ENCODE data around the gene CDCA5.

Gene CDCA5

DNA sequence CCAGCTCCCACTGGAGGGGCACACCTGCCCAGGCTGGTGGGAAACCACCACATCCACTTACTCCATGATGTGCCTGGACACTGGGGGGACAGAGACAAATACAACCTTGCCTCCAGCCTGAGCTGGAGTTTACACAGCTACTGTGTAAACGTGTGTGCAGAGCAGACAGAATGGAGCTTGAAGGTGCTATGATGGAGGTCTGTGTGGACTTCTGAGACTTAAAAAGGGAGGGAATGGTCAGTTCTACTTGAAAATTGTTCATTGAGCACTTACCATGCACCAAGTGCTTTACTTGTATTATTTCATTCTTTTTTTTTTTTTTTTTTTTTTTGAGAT, 11.2 kb downstream of the CDCA5 start:
- no peak for DNase-seq (ENCODE audit: low read depth, low spot score)

DNA sequence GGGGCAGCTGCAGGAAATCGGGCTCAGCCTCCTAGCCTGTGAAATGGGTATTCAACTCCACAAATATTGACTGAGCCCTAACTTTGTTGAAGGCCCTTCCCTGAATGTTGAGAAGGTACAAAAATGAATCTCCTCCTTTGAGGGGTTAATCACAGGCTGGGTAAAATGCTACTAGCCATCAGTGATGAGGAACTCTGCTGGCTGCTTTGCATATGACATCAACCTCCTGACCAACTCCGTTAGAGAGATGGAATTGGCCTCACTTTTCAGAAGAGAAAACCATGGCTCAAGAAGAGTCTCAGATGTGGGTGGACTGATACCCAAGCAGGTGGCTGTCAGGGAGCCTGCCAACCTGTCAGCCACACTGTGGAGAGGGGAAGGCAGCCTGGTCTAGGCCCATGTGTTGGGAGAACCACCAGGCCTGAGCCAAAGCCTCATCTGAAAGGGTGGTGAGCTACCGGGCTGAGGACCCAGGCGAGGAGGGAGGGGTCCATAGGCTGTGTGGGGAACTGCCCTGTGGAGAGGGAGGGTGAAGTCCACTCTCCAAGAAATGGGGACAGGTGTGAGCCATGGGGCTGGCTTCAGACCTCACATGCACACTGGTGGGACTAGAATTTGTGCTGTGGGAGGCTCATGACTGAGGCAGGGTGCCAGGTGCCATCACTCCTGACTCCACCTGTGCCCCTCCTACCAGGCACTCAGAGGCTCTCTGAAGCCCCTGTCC, 11.8 kb downstream of the CDCA5 start:
- no peak for DNase-seq (ENCODE audit: low read depth, low spot score)

DNA sequence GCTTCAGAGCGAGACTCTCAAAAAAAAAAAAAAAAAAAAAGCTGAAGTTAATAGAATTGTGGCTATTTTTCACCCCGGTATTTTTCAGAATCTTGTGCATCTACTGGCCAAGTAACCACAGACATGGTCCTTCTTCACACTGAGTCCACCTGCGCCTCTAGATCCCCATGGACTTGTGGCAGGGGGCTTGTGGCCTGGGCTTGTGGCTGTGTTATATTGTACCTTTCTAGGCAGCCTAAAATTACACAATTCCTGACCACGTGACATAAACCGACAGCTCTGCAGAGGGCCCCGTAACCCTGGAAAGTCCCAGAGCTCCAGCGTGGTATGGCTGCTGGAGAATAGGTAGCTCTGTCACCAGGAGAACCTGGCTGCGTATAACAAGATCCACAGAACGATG, 14.6 kb downstream of the CDCA5 start:
- DNase-seq (ENCODE audit: low read depth, low spot score): no peak

- no peak for DNase-seq (ENCODE audit: low read depth, low spot score)
Measured at GRCh38 chr11:65067446-65067845, 16.4 kb downstream of the CDCA5 start.

DNA sequence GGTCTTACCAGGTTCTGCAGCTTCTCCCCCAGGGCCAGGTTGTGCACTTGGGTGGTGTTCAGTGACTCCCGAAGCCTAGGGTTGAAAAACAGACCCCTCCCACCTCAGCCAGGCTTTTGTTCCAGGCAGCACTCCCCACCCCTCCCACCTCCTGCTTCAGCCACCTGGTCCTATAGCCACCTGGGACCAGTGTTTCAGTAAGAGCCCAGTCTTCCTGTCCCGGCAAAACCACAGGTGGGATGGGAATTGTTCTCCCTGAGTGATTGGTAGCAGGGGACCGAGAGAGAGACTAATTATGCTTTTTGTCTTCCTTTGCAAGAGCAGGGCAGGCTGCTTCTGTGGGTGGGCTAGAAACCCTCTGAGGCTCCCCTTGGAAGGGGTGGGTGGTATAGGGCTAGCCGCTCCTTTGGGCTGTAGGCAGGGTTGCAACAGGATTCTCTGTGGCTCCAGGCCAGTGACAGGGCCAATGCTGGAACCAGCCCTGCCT, 17.0 kb downstream of the CDCA5 start:
- no peak for DNase-seq (ENCODE audit: low read depth, low spot score)

GRCh38 chr11:65066315-65066714, 17.5 kb downstream of the CDCA5 start:
- DNase-seq (ENCODE audit: low read depth, low spot score): no peak

GRCh38 chr11:65065851-65066250, 18.0 kb downstream of the CDCA5 start:
- no peak for DNase-seq (ENCODE audit: low read depth, low spot score)

DNA sequence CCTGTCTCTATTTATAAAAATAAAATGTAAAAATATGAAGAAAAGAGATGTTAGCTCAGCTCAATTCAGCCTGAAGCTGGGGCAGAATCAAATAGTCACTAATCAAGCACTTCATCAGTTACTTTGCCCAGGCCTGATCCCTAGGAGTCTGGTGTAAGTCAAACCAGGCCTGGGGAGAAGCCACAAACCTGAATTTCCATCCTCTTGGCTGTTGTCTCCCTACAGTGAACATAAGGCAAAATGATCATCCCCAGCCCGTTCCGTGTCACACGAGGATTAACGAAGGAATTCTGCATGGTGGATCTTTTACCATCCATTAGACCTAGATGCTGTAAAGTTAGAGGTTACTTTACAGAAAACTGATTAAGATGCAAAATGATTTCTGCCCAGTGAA, 19.0 kb downstream of the CDCA5 start:
- DNase-seq (ENCODE audit: low read depth, low spot score): no peak

GRCh38 chr11:65063532-65063931, 20.3 kb downstream of the CDCA5 start:
- no peak for DNase-seq (ENCODE audit: low read depth, low spot score)

DNA sequence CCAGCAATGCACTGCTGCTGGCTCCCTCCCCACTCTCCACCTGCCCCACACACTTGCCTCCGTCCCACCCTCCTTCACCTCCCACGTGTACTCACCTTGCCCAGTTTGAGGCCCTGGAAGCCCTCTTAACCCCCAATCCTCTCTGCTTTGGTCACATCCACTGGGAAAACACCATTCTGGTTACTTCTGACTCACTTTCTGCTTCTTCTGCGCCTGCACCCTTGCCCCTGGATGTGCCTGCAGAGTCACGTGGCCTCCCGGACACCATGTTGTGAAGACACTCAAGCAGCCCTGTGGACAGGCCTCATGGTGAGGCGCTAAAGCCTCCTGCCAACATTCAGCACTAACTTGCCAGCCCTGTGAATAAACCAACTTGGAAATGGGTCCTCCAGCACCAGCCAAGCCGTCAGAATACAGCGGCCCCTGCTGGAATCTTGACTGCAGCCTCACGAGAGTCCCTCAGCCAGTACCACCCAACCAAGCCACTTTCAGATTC, 22.9 kb downstream of the CDCA5 start:
- DNase-seq (ENCODE audit: low read depth, low spot score): no peak

DNA sequence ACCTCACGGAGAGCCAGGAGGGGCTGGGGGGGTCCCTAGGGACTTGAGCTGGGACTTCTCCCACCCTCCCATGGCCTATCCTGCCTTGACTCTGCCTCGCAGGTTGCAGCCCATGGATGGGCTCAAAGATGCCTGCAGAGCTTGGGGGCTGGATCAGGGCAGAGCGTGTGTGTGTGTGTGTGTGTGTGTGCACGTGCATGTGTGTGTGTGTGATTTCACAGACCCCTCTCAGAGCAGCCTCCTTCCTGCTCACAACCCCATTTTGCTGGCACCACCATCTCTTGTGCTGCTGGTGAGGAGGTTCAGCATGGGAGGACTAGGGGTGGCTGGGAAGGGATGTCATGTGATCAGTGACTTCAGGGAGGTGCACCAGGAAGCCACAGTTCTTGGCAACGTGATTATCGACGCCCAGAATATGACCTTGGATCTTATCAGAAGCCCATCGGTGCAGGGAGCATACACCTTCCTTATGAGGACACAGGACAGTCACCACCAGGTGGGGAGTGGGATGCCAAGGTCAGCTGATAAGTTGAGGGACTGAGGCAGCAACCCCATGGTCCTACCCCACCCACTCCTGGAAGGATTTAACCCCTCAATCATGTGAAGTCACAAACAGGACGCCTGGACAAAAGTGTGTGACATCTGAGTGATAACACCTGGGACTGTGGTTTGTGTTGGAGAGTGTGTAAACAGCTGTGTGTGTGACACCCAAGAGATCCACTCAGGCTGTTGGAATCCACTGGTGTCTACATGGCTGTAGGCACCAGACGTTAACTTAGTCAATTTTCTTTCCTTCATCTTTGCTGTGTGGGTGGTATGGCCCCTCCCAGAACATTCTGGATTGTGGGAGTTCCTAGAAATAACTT, 23.6 kb downstream of the CDCA5 start:
- DNase-seq (ENCODE audit: low read depth, low spot score): no peak

- no peak for DNase-seq (ENCODE audit: low read depth, low spot score)
Measured at GRCh38 chr11:65059523-65059922, 24.3 kb downstream of the CDCA5 start.

DNA sequence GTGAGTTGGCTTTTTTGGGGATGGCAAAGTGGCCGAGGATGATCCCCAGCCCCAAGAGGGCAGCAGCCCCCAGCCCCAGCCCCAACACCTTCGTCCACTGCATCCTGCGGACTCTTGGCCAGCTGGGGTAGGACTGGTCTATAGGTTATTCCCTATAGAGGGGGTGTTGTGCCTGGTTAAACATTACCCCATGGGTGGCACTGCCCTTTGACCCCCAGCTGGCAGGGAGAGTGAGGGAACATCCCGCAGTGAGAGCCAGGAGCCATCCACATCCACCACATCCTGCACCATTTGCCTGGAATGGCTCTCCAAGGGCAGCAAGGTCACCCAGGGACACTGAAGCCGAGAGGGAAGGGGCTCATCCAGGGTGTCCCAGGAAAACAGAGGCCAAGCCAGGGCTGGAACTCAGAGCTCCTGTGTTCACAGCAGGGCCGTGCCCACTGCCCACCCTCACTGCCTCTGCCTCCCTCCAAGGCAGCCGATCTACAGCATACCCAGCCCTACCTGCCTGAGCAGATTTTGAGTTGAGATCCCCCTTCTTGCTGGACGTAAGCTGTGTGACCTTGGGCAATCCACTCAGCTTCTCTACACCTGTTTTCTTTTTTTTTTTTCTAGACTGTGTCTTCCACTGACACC, 25.3 kb downstream of the CDCA5 start, which contains the start of gene NAALADL1:
NAALADL1 (minus strand) TSS at position 135 of the 636 bp plus-strand sequence; CDS start at position 103, 32 bp downstream.
- no peak for DNase-seq (ENCODE audit: low read depth, low spot score)

DNA sequence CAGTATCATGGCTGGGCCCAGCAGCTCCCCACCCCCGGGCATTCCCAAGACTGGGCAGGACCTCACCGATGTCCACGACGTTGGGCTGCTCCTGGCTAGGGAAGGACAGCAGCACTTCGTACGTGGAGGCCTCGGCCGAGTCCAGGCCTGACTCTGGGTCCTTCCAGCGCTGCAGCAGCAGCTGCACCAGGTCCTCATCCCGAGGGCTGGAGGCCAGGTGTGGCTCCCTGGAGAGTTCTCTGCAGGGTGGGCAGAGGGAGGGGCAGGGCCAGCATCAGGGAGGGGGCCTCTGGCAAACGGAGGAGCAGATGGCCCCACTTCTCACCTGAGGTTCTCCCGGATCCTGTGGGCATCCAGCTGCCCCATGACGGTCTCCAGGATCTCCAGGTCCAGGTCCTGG, 25.8 kb downstream of the CDCA5 start:
- DNase-seq (ENCODE audit: low read depth, low spot score): no peak

GRCh38 chr11:65057526-65057925, 26.3 kb downstream of the CDCA5 start:
- DNase-seq (ENCODE audit: low read depth, low spot score): no peak

DNA sequence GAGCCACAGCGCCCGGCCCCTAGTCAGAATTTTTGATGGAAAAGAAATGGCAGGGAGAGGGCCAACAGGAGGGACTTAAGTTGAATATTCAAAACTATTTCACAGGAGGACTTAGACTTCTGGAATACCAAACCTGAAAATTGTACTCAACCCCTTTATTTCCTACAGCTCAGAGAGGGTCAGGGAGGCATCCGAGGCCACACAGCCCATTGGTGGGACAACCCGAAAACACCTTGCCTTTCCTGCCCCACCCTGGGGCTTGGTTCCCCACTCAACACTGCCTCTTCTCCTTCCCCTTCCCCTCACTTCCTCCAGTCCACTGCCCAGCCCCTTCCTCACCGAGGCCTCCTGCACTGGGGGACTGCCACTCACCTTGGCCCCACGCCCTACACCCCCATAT, 26.8 kb downstream of the CDCA5 start:
- no peak for DNase-seq (ENCODE audit: low read depth, low spot score)

DNA sequence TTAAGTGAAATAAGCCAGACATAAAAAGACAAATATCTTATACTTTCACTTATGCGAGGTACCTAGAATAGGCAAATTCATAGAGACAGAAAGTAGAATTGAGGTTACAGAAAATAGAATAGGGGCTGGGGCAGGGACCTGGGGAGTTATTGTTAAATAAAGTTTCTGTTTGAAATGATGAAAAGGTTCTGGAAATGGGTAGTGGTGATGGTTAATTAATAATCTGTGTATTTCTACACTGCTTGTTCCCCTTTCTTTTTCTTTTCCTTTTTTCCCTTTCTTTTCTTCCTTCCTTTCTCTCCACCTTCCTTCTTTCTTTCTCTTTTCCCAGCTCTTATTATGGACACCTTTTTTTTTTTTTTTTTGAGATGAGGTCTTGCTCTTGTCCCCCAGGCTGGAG, 28.3 kb downstream of the CDCA5 start:
- DNase-seq (ENCODE audit: low read depth, low spot score): no peak

GRCh38 chr11:65053827-65054508, 29.9 kb downstream of the CDCA5 start:
- no peak for DNase-seq (ENCODE audit: low read depth, low spot score)

DNA sequence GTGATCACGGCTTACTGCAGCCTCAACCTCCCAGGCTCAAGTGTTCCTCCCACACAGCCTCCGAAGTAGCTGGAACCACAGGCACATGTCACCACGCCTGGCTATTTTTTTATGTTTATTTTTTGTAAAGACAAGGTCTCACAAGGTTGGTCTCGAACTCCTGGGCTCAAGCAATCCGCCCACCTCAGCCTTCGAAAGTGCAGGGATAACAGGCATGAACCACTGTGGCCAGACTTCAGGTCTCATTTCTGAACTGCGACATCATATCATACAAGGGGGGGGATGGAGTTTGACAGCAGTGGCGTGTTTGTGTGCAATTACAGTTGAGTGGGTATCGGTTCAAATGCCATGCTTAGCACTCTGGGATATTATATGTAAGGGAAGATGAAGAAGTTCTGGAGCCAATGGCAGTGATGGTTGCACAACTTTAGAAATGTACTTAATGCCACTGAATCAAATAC, 32.4 kb downstream of the CDCA5 start:
- DNase-seq (ENCODE audit: low read depth, low spot score): no peak

DNA sequence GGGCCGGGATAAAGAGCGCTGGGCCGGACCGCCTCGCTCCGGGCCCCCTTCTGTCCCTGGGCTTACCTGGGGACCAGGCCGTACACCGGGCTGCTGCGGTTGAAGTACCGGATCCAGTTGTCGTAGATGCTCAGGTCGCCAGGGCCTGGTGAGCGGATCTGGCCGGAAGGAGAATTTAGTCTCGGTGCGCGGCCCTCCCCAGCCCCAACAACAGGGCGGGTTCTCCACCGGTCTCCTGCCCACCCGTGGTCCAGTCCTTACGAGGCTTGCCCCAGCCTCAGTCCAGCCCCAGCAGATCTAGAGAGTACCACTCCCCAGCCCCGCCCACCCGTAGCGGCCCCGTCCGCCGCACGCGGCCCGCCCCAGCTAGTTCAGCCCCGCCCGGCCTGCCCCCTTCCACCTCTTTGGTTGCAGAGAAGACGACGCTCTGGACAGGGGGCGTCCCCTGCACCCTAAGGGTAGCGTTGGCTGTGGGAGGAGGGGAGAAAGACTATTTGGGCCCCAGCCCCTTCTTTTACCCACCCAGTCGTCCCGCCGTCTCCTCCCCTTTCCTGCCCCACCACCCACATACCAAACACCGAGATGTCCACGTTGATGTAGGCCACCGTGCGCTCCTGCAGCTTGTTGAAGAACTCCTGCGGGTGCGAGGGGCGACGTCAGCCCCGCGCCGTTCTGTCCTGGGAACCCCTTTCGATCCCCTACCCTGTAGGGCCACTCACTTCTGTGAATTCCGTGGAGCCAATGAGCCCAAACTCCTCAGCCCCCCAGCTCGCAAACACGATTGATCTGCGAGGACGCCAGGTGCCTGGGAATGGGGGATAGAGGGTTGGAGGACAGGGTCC, 36.0 kb downstream of the CDCA5 start:
- DNase-seq (ENCODE audit: low read depth, low spot score): no peak

GRCh38 chr11:65045728-65046127, 38.1 kb downstream of the CDCA5 start:
- DNase-seq (ENCODE audit: low read depth, low spot score): no peak

All from smooth muscle cell of the brain vasculature (primary cell).